ENCODE data around the gene CYB5R2. TPM values are rescaled to one million over a fixed set of nuclear protein-coding genes. Genes with fewer than 3 reads are reported as not detected.

CYB5R2 gene
- total RNA-seq, 2 donors from 2014 or later: 1.3 TPM; not detected in 1

GRCh38 chr11:7677796-7678201, 4.5 kb upstream of the CYB5R2 start:
- intact Hi-C loops (cut with DNase I): no loop called here
- H3K4me1 ChIP-seq: peaks cover 7% of the 10 kb centered on the region
- H3K4me3 ChIP-seq: no peak overlapping the region
- ATAC-seq (no peak), DNase-seq (no peak)
- H3K36me3 ChIP-seq (replicated peaks in 1 of 2; ENCODE audit: insufficient read depth in 1 of 2, low read depth in 2 of 2): no peaks in the 10 kb centered on the region
- no peaks in the 10 kb centered on the region for H3K27me3 ChIP-seq
- no peaks in the 10 kb centered on the region for H3K9me3 ChIP-seq
- 67% methylated on average over 4 of the region's 4 CpGs for WGBS, 2 donors
- TF ChIP-seq CTCF (IDR thresholded peaks at IDR 0.05): no peak
- no peak overlapping the region for H3K27ac ChIP-seq

GRCh38 chr11:7677071-7677470, 3.8 kb upstream of the CYB5R2 start:
- Histone ChIP-seq H3K36me3 (replicated peaks in 1 of 2; ENCODE audit: insufficient read depth in 1 of 2, low read depth in 2 of 2) (no peaks in the 10 kb centered on the region), H3K4me3 (no peak overlapping the region), H3K4me1 (peaks cover 10% of the 10 kb centered on the region), H3K27me3 (no peaks in the 10 kb centered on the region), H3K27ac (no peak overlapping the region), H3K9me3 (no peaks in the 10 kb centered on the region)
- WGBS, 2 donors: 74 to 75% methylated on average over 5 of the region's 5 CpGs
- ATAC-seq: no peak
- intact Hi-C loops (cut with DNase I): no loop called here
- no peak for TF ChIP-seq CTCF (IDR thresholded peaks at IDR 0.05)
- no peak for TF ChIP-seq POLR2A (IDR thresholded peaks at IDR 0.05)
- no peak for DNase-seq

- no peak for TF ChIP-seq CTCF (IDR thresholded peaks at IDR 0.05)
- no peak for TF ChIP-seq POLR2A (IDR thresholded peaks at IDR 0.05)
- Histone ChIP-seq H3K4me1 (peaks cover 18% of the 10 kb centered on the region), H3K27ac (no peak overlapping the region), H3K9me3 (no peaks in the 10 kb centered on the region), H3K36me3 (replicated peaks in 1 of 2; ENCODE audit: insufficient read depth in 1 of 2, low read depth in 2 of 2) (no peaks in the 10 kb centered on the region), H3K4me3 (no peak overlapping the region), H3K27me3 (no peaks in the 10 kb centered on the region)
- no peak for ATAC-seq
- 78 to 93% methylated on average over 3 of the region's 3 CpGs for WGBS, 2 donors
- intact Hi-C loops (cut with DNase I): no loop called here
- no peak for DNase-seq
Measured at GRCh38 chr11:7675631-7676030, 2.3 kb upstream of the CYB5R2 start.

DNA sequence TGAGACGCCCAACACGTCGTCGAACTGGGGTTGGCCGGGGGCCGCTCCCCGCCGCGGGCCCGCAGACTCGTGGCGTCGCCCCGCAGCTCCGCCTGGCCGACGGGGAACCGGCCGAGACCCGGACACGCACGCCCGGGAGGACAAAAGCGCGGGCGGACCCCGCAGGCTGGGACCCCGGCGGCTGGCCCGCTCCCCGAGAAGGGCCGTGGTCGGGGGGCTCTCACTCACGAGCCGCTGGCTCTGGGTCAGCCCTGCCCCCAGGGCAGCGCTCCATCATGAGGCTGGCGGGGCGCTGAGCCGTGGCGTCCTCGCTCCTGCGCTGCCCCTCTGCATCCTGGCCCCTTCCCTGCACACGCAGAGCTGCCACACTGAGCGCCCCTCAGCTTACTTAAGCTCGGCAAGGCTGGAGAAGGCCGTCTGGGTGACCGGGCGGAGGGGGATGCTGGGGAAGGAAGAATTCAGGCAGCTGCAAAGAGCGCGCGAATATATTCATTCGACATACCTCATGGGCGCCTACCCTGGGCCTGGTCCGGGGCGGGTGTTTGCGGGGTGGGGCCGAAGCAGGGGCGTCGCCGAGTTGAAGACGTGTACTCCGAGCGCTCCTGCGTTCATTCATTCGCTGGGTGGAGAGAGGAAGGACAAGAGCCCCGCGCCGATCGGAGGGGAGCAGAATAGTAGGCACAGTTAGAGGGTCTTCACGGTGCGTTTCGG, 579 bp upstream of the CYB5R2 start:
- DNase-seq (peak in 3 of 4 donors; percentile 28 to 50 (median 36)), ATAC-seq (peak; percentile 51)
- TF ChIP-seq POLR2A (IDR thresholded peaks at IDR 0.05) (no peak), CTCF (IDR thresholded peaks at IDR 0.05) (no peak)
- Histone ChIP-seq H3K4me3 (peak overlapping the region; percentile 4 to 40), H3K4me1 (peaks cover 18% of the 10 kb centered on the region), H3K27ac (no peak overlapping the region), H3K9me3 (no peaks in the 10 kb centered on the region), H3K36me3 (replicated peaks in 1 of 2; ENCODE audit: insufficient read depth in 1 of 2, low read depth in 2 of 2) (no peaks in the 10 kb centered on the region), H3K27me3 (no peaks in the 10 kb centered on the region)
- 4 to 18% methylated on average over 34 to 71 of the region's 72 CpGs for WGBS, 2 donors
- intact Hi-C loops (cut with DNase I): no loop called here

Measured in body of pancreas (tissue), 4 donors.